ENCODE data around the gene WNT3. TPM values are rescaled to one million over a fixed set of nuclear protein-coding genes. Genes with fewer than 3 reads are reported as not detected.

The WNT3 gene, protein sequence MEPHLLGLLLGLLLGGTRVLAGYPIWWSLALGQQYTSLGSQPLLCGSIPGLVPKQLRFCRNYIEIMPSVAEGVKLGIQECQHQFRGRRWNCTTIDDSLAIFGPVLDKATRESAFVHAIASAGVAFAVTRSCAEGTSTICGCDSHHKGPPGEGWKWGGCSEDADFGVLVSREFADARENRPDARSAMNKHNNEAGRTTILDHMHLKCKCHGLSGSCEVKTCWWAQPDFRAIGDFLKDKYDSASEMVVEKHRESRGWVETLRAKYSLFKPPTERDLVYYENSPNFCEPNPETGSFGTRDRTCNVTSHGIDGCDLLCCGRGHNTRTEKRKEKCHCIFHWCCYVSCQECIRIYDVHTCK
- total RNA-seq (2022; extraction: Qiagen RNA extraction; ENCODE audit: low read depth), result 3.8 to 5.2 TPM (median 4.8 TPM) in 5 replicates

GRCh38 chr17:46818316-46818928 is at the start of gene WNT3:
WNT3 (minus strand) TSS chr17:46818692; CDS start chr17:46818597, 95 bp downstream.

DNA sequence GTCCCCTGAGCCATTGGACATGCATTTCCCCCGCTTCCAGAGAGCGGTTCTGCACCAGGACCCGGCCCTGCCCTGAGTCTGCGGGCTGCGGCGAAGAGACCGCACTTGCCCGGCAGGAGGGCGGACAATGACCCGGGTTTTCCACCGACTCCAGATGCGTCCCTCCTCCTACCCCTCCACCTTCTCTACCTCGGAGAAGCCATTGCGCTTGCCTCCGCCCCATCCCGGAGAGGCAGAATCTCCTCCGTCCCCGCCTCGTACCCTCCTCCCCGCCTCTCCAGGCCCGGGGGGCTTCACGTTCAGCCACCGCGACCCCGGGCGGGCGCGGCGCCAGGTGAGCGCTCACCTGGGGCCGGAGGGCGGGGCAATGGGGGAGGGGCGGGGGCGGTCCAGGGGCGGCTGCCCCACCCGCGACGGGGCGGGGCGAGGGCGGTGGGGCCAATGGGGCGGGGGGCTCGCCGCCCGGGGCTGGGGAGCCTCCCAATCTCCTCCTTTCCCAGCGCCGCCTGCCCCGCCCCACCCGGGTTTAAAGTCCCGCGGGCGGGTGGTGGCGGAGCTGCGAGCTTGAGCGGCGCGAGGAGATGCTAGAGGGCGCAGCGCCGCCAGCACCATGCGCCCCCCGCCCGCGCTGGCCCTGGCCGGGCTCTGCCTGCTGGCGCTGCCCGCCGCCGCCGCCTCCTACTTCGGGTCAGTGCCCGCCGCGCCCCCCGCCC is 32.7 kb upstream of the WNT3 start, which contains the start of gene WNT9B:
WNT9B (plus strand) TSS at position 555 of the 713 bp plus-strand sequence; CDS start at position 611, 56 bp downstream.

Other genes with a start within 250 kb of the WNT3 start
- gene ARL17A, start 239.0 kb downstream of the WNT3 start, total RNA-seq (2022; extraction: Qiagen RNA extraction; ENCODE audit: low read depth), result 4.1 to 5.9 TPM (median 4.9 TPM) in 5 replicates
- gene NSF, start 228.0 kb downstream of the WNT3 start, total RNA-seq (2022; extraction: Qiagen RNA extraction; ENCODE audit: low read depth), result 18.3 to 23.4 TPM (median 20.0 TPM) in 5 replicates
- gene WNT9B, start 32.9 kb upstream of the WNT3 start, total RNA-seq (2022; extraction: Qiagen RNA extraction; ENCODE audit: low read depth), result not detected in 5 replicates
- 31.1 to 42.3 TPM (median 39.7 TPM) in 5 replicates for gene GOSR2, start 104.5 kb upstream of the WNT3 start, total RNA-seq (2022; extraction: Qiagen RNA extraction; ENCODE audit: low read depth)
- 0.26 to 1.2 TPM (median 0.99 TPM) in 5 replicates for gene RPRML, start 160.6 kb upstream of the WNT3 start, total RNA-seq (2022; extraction: Qiagen RNA extraction; ENCODE audit: low read depth)